GM20431 (cell line): ENCODE results near the gene SRP14.

Experiments used
- in situ Hi-C: fragments of 300-500 bp; cut with MseI, MboI; formaldehyde crosslinking; loops from one replicate; pipeline ENCODE4 v1.15.0; 2020; ENCODE audit warnings: low sequenced_read_pairs; ENCODE audit not compliant: unreplicated experiment

The SRP14 gene

DNA sequence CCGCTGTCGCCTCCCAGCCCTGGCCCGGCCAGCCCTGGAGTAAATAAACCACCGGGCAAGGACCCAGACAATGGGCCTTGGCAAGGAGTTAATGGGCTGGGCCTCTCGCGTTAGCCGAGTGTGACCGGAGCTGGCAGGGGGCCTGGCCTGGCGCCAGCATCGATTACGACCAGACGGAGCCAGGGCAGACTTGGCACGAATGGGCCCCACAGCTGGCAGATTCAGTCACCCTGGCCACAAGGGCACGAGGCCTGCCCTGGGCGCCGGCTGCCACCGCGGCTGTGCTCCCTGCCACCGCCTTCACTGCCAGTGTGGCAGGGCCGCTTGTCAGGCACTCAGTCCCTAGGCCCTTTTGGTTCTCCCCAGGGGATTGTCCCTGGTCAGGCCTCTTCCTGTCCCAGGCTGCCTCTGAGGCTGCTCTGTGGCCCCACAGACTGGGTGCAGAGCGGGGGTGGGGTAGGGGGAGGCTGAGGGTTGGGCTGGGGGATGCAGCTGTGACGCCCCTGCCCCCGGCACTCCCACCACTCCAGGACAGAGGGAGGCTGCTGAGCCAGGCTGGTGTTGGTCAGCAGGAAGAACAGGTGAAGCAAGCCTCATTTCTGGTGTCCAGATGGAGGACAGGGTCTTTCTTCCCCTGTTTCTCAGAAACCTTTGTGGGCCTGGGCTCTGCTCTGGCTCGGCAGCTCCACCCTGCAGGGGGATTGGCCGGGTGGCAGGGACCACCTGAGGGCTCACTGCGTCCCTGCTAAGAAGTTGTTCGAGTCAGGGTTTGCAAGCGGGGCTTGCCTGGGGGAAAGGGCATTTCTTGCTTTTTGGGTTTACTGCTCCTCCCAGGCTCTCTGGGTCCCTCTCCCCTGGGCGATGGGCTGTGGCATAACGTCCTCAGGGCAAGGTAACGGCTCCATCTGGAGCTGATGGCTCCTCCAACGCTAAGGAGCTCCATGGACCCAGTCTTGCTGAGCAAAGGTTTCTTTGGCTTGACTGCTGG is 30.5 kb upstream of the SRP14 start:
- in situ Hi-C loops = no loop called here

GRCh38 chr15:40067921-40068624 is 29.1 kb upstream of the SRP14 start:
- in situ Hi-C loops = no loop called here

DNA sequence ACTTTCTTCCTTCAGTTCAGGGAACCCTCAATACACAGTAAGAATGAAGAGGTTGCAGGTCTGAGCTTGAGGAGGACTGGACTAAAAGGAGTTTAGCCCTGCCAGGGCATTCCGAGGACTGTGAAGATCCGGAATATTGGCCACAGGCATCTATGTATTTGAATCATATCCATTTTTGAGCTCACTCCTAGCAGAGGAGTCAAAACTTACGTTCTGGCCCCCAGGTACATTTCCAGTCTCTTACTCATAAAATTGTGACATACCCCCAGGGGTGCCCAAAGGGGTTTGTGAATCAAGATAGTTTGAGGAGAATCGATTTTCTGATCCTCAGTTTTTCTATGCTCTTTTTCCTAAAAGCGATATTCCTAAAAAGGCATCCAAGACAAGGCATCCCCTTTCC is 27.6 kb upstream of the SRP14 start:
- in situ Hi-C loops = no loop called here

DNA sequence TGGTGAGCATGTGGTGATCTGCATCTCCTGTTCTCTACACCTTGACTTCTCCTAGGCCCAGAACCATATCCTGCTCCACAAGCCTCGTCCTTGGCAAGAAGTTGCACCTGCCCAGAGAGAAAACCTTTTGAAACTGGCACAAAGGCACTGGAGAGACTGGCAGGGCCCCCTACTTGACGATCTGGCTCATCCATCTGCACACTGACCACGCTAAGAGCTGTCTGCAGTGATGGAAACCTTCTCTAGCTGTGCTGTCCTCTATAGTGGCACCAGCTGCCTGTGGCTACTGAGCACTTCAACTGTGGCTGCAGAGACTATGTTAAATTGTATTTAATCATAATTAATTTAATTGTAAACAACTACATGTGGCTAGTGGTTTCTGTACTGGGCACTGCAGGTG is 26.2 kb upstream of the SRP14 start:
- in situ Hi-C loops = no loop called here

DNA sequence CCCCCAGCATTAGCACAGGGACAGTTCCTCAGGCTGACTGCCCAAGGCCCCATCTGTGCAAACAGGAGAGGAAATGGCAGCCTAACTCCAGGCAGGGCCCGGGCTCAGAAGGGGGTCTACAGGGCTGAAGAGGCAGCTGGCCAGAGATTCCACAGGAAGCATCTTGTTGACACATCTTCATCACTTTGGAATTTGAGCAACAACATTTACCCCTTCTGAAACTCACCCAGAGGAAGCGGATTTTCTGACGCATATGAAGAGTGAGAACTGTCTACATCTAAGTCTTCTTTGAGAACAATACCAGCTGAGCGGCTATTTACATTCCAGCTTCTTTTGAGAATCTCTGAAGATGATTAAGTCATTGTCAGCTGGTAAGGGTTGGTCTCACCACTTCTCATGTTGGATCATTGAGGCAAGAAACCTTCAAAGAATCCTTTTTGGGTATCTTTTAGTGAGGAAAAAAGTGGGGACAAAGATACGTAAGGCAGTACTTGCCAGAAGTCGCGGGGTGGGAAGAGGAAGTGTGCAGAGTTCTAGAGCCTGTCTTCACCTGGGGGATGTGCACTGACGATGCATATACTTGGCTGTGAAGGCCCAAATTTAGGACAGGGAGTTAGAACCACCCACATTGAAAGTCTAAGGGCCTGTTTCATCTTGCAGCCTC is 25.4 kb upstream of the SRP14 start:
- in situ Hi-C loops = no loop called here

- in situ Hi-C loops = no loop called here
These were observed 24.6 kb upstream of the SRP14 start for GRCh38 chr15:40063563-40064011.

GRCh38 chr15:40062816-40063562 is 24.0 kb upstream of the SRP14 start:
- in situ Hi-C loops = no loop called here

DNA sequence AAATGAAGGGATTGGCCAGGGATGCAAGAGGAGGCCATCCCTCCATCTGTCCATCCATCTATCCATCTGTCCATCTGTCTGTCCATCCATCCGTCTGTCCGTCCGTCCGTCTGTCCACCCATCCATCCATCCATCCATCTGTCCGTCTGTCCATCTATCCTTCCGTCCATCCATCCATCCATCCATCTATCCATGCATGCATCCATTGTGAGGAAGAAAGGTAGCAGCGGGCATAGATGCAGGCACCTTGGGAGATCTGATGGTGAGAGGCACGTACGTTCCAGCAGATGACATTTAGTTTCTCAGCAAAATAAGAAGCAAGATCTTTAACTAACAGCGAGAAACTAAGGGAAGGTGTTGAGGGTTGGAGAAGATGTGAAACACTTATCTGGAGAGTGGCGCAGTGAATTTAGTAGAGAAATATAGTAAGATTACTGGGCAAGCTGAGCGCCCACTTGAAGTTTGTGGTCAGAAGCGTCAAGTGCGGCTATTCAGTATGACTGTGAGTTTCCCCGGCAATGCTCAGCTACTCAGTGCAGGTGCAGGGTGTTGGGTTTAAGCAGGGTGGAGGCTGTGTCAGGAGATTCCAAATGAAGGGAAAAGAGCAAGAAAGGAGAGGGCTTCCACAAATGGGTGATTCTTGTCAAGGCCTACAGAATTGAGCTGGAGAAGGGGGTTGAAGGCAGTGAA is 22.4 kb upstream of the SRP14 start:
- in situ Hi-C loops = no loop called here

DNA sequence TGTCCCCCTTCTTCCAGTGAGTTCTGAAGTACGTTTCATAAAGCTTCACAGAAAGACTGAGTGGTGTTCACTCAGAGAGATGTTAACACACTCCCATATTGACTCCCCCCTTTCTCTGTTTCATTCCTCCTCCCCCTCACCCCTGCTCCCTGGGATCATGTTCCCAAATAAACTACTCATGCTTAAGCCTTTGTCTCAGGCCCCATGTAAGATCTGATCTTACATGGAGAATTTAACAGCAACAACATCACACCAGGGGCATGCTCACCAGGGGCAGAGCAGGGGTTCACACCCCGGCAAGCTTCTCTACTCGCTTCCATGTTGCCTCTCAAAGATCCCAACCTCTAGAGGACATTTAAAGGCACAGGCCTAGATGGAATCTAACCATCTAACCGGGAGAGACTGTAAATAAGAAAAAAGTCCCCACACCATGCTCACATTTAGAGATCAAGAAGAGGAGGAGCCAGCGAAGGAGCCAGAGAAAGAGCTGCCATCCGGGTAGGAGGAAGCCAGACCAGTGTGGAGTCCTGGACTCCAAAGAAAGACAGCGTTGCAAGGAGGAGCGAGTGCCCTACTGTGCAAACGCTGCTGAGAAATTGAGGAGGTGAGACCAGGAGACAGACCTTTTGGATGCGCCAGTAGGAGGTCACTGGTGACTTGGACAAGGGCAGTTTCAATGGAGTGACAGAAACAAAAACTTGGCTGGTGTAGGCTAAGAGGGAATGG is 21.4 kb upstream of the SRP14 start:
- in situ Hi-C loops = no loop called here

GRCh38 chr15:40059821-40060220 is 20.8 kb upstream of the SRP14 start:
- in situ Hi-C loops = no loop called here

DNA sequence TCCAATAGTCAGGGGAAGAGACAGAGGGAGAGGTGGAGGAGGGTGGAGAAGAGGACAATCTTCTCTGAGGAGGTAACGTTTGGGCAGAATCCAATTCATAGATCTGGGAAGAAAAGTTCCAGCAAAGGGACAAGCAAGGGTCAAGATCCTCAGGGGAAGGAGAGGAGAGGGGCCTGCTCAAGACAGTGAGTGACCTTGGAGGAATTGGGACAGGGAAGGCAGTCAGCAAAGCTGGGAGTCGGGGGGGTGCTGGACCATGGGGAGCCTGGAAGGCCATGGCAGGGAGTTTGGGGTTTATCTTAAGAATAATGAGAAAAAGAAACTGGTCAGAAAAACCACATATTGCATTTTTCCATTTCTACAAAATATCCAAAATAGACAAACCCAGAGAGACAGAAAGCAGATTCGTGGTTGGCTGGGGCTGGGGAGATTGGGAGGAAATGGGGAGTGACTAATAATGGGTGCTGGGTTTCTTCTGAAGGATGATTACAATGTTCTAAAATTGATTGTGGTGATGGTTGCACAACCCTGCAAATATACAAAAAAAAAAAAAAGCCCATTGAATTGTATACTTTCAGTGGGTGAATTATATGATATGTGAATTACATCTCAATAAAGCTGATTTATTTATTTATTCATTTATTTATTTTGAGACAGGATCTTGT is 19.6 kb upstream of the SRP14 start:
- in situ Hi-C loops = no loop called here

DNA sequence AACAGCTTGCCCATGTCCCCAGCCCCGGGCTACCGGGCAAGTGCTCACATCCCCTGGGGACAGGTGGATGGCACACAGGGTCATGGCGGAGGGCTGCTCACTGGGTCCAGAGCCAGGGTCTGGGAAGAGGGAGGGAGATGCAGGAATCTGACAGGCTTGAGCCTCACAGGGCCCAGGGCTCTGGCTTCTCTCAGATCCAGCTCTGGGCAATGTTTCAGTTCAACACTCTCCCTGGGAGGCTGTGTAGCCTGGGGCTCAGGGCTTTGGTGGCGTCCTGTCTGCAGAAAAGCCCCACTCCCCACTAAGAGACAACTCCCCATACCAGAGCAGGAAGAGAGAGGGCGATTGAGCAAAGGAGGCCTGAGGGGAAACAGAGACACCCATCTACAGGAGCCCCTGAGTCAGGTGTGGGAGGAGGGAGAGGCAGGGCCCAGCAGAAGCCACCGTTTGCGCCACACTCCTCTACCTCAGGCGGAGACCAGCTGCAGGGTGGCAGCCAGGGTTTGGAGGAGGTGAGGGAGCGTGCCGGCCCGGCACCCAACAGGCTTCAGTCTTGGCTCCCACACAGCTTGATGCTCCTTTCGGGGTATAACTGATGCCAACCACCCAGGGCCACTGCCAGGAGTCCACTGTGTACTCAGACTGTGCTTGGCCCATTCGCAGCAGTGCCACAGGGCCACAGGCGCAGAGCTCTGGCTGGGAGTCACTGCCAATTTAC is 16.8 kb upstream of the SRP14 start:
- in situ Hi-C loops = no loop called here

DNA sequence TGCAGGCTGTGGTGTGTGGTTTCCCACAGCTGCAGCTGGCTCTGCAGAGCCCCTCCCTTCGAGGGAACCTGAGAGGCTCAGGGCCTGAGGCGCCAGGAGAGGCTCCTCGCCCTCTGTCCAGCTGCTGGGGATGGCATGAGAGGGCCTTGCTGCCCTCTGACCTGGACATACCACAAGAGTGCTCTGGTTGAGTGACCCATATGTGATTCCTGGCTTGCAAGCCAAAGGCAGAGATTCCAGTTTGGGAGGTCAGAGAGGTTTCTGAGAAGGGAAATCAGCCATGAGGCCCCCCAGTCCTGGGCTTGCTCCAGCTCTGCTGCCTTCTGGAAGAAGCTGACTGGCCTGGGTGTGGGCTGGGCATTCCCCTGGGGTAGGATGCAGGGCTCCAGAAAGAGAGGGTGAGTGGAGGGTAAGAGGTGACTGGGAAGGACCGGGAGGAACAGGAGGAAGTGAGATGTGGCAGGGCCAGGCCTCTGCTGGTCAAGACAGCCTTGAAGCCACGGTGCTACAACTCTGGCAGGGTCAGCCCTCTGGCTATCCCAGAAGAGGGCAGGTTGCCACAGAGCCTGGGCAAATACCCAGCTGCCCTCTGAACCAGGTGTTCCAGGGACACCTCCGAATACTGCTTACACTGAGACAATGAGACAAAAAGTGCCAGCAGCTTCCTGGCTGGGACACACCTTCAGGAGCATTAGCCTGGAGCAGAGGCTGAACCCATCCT is 16.0 kb upstream of the SRP14 start:
- in situ Hi-C loops = no loop called here

DNA sequence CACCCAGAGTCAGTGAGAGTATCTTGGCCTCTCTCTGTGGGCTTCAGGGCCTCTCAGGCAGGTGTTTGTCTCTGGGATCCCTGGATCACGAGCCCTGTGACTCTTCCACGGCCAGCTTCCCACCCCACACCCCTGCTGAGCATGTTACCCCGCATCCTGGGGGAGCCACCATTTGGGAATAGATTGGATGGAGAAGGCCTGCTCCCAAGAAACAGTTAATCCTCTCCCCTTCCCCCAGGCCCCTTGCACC is 15.5 kb upstream of the SRP14 start:
- in situ Hi-C loops = no loop called here

GRCh38 chr15:40053831-40054604 is 15.0 kb upstream of the SRP14 start:
- in situ Hi-C loops = no loop called here

DNA sequence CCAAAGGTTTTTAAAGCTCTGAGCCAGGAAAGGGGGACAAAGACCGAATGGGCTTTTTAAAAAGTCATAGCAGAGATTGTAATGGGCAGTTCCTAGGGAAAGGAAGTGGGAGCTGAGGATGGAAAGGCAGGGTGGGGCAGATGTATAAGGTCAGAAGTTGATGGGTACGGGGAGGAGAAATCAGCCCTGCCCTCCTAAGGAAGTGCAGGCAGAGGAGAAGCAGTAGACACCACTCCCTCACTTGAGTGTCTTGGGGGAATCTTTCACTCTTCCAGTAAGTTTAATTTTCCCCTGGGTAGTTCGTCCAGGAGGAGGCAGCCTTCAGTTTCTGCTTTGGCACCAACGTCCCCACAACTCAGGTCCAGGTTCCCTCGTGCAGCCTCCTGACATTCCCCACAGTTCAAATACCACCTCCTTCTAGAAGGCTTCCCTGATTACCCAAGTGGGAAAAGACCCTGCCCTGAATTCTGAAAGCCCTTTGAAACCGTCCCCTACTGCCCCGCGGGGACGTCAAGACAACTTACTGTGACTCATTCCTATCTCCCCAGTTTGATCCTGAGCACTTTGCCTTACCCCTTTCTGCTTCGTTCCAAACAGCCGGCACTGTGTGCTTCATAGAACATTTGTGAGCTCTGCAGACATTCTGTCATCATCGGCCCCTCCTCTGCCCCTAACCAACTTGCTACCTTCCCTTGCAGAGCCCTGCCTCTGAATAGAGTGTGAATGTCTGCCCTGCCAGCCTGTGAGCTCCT is 14.3 kb upstream of the SRP14 start:
- in situ Hi-C loops = no loop called here
